ENCODE data around the gene DOK6. TPM values are rescaled to one million over a fixed set of nuclear protein-coding genes. Genes with fewer than 3 reads are reported as not detected.

The DOK6 gene
- total and polyA plus RNA-seq, 2 donors (not counting 1 experiment from before 2014, with no cell fraction given) = not detected

DNA sequence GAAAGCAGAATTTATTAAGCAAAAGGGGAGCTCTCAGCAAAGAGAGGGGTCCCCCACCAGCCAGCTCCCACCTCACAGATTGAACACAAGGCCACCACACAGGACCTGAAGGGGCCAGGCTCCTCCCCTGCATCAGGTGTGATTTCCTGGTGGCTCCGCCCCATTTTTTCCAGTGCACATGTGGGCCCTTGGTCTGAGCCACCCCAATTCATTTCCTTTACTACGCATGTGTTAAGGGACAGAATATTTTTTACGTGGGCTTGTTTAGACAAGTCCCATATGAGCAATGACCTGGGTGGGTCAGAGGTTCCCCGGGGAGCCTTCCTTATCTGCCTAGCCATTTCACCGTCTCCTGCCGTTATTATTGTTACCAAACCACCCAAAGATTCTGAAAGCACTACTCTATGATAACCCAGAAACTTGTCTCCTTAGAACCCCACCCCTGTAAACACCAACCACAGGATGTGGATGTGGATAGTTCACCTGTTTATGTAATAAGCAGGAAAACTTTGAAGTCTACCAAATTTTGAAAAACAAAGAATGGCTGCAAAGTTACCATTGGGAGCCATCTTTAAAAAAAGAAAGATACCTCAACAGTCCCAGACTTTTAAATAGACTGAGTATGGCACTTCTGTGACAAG is 355.3 kb downstream of the DOK6 start:
- ChIA-PET POLR2A (no interaction called here), CTCF (no interaction called here)
- Histone ChIP-seq H3K4me2 (replicated peaks; ENCODE audit: low read depth, low read length, poor library complexity, severe bottlenecking) (no peak overlapping the region), H3K27ac (ENCODE audit: low read length in 2 of 2) (no peak overlapping the region), H3K4me3 (ENCODE audit: control extremely low read depth in 1 of 5, extremely low read depth in 1 of 5, insufficient read depth in 1 of 5, low read depth in 2 of 5, low read length in 4 of 5) (no peak overlapping the region), H3K36me3 (replicated peaks in 1 of 2; ENCODE audit: control extremely low read depth in 1 of 2, control insufficient read depth in 1 of 2, extremely low read depth in 1 of 2, insufficient read depth in 2 of 2, low read length in 1 of 2) (no peaks in the 10 kb centered on the region), H4K20me1 (ENCODE audit: control insufficient read depth, insufficient read depth, low read length, poor library complexity, severe bottlenecking) (no peaks in the 10 kb centered on the region), H3K27me3 (replicated peaks in 1 of 4; ENCODE audit: control extremely low read depth in 1 of 4, control insufficient read depth in 3 of 4, insufficient read depth in 4 of 4, low read length in 3 of 4) (no peaks in the 10 kb centered on the region), H3K4me1 (ENCODE audit: control insufficient read depth in 2 of 2, insufficient read depth in 2 of 2, low read length in 2 of 2) (no peaks in the 10 kb centered on the region), H3K9ac (ENCODE audit: low read length) (no peak overlapping the region), H2AFZ (ENCODE audit: insufficient read depth, low read depth, low read length, poor library complexity, severe bottlenecking) (no peak overlapping the region), H3K9me3 (ENCODE audit: control extremely low read depth in 1 of 3, control insufficient read depth in 2 of 3, insufficient read depth in 1 of 3, low read length in 2 of 3) (no peaks in the 10 kb centered on the region), H3K79me2 (ENCODE audit: control insufficient read depth, insufficient read depth, low read length) (no peaks in the 10 kb centered on the region)
- no peak overlapping the region for H3K27ac Mint-ChIP-seq
- intact Hi-C loops (cut with micrococcal nuclease) = no loop called here
- no peak for TF ChIP-seq EZH2 (IDR thresholded peaks at IDR 0.05; ENCODE audit: borderline replicate concordance, insufficient read depth, low read depth, low read length, poor library complexity, severe bottlenecking)
- TF ChIP-seq, protein P1, sequence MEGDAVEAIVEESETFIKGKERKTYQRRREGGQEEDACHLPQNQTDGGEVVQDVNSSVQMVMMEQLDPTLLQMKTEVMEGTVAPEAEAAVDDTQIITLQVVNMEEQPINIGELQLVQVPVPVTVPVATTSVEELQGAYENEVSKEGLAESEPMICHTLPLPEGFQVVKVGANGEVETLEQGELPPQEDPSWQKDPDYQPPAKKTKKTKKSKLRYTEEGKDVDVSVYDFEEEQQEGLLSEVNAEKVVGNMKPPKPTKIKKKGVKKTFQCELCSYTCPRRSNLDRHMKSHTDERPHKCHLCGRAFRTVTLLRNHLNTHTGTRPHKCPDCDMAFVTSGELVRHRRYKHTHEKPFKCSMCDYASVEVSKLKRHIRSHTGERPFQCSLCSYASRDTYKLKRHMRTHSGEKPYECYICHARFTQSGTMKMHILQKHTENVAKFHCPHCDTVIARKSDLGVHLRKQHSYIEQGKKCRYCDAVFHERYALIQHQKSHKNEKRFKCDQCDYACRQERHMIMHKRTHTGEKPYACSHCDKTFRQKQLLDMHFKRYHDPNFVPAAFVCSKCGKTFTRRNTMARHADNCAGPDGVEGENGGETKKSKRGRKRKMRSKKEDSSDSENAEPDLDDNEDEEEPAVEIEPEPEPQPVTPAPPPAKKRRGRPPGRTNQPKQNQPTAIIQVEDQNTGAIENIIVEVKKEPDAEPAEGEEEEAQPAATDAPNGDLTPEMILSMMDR (IDR thresholded peaks at IDR 0.05) = no peak
- H3K27me3 Mint-ChIP-seq = no peaks in the 10 kb centered on the region
- H3K4me3 Mint-ChIP-seq = no peak overlapping the region
- no peaks in the 10 kb centered on the region for H3K4me1 Mint-ChIP-seq
- no peaks in the 10 kb centered on the region for H3K9me3 Mint-ChIP-seq (ENCODE audit: insufficient read depth)
- DNase-seq (no peak), ATAC-seq (ENCODE audit: low read depth) (no peak)
- WGBS (ENCODE audit: insufficient coverage) = no CpG with 5 or more reads among the region's 6 CpGs

DNA sequence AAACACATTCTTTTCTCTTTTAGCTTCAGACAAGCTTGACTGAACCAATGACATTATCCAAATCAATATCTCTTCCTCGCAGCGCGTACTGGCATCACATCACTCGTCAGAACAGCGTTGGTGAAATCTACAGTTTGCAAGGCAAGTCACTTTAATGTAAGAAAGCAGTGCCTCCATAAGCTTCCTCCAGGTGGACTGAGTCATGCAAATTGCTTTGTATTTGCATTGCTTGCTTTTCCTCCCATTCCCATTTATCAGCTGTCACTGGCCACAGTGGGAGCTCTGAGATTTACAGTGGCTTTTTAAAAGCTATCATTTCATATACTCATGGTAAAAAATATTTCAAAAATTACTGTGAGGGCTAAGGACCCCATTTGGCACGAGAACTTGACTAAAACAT is 357.0 kb downstream of the DOK6 start:
- no peak for TF ChIP-seq EZH2 (IDR thresholded peaks at IDR 0.05; ENCODE audit: borderline replicate concordance, insufficient read depth, low read depth, low read length, poor library complexity, severe bottlenecking)
- TF ChIP-seq, protein P1 (IDR thresholded peaks at IDR 0.05) = no peak
- peaks cover 5% of the 10 kb centered on the region for H3K27me3 Mint-ChIP-seq
- Histone ChIP-seq H3K27me3 (replicated peaks in 1 of 4; ENCODE audit: control extremely low read depth in 1 of 4, control insufficient read depth in 3 of 4, insufficient read depth in 4 of 4, low read length in 3 of 4) (no peaks in the 10 kb centered on the region), H3K79me2 (ENCODE audit: control insufficient read depth, insufficient read depth, low read length) (no peaks in the 10 kb centered on the region), H3K27ac (ENCODE audit: low read length in 2 of 2) (no peak overlapping the region), H4K20me1 (ENCODE audit: control insufficient read depth, insufficient read depth, low read length, poor library complexity, severe bottlenecking) (no peaks in the 10 kb centered on the region), H3K4me1 (ENCODE audit: control insufficient read depth in 2 of 2, insufficient read depth in 2 of 2, low read length in 2 of 2) (no peaks in the 10 kb centered on the region), H3K9me3 (ENCODE audit: control extremely low read depth in 1 of 3, control insufficient read depth in 2 of 3, insufficient read depth in 1 of 3, low read length in 2 of 3) (no peaks in the 10 kb centered on the region), H3K4me3 (ENCODE audit: control extremely low read depth in 1 of 5, extremely low read depth in 1 of 5, insufficient read depth in 1 of 5, low read depth in 2 of 5, low read length in 4 of 5) (no peak overlapping the region), H3K9ac (ENCODE audit: low read length) (no peak overlapping the region), H3K36me3 (replicated peaks in 1 of 2; ENCODE audit: control extremely low read depth in 1 of 2, control insufficient read depth in 1 of 2, extremely low read depth in 1 of 2, insufficient read depth in 2 of 2, low read length in 1 of 2) (no peaks in the 10 kb centered on the region), H2AFZ (ENCODE audit: insufficient read depth, low read depth, low read length, poor library complexity, severe bottlenecking) (no peak overlapping the region), H3K4me2 (replicated peaks; ENCODE audit: low read depth, low read length, poor library complexity, severe bottlenecking) (no peak overlapping the region)
- WGBS (ENCODE audit: insufficient coverage) = 88% methylated on average over 5 of the region's 6 CpGs
- no peak overlapping the region for H3K27ac Mint-ChIP-seq
- ChIA-PET CTCF (no interaction called here), POLR2A (no interaction called here)
- no peaks in the 10 kb centered on the region for H3K4me1 Mint-ChIP-seq
- intact Hi-C loops (cut with micrococcal nuclease) = no loop called here
- no peak overlapping the region for H3K4me3 Mint-ChIP-seq
- no peaks in the 10 kb centered on the region for H3K9me3 Mint-ChIP-seq (ENCODE audit: insufficient read depth)
- ATAC-seq (ENCODE audit: low read depth) (no peak), DNase-seq (no peak)

Measured in B cell (primary cell).